IMR-90 (cell line): ENCODE data around the gene SELENOM.

Experiments
- BHLHE40 ChIP-seq: fragments of 150-350 bp; IDR thresholded peaks from 2 replicates; pipeline ENCODE4 v1.6.1; 2016; ENCODE audit warnings: mild to moderate bottlenecking, low read depth, low read length
- CEBPB ChIP-seq: IDR thresholded peaks from 2 replicates; pipeline ENCODE4 v1.6.1; 2012; ENCODE audit warnings: low read depth, low read length, improper control_type of control experiment
- ELK1 ChIP-seq: fragments of 150-350 bp; IDR thresholded peaks from 2 replicates; pipeline ENCODE4 v1.6.1; 2016; ENCODE audit warnings: low read depth, mild to moderate bottlenecking, low read length, moderate library complexity, borderline replicate concordance
- FOS ChIP-seq: fragments of 150-350 bp; IDR thresholded peaks from 2 replicates; pipeline ENCODE4 v1.6.1; 2016; ENCODE audit warnings: low read depth, low read length
- MAFK ChIP-seq: IDR thresholded peaks from 2 replicates; pipeline ENCODE4 v1.6.1; 2012; ENCODE audit warnings: low read depth, low read length, improper control_type of control experiment
- MAZ ChIP-seq: IDR thresholded peaks from 2 replicates; pipeline ENCODE4 v1.6.1; 2012; ENCODE audit warnings: low read depth, mild to moderate bottlenecking, low read length, improper control_type of control experiment, moderate library complexity, borderline replicate concordance
- MXI1 ChIP-seq: IDR thresholded peaks from 2 replicates; pipeline ENCODE4 v1.6.1; 2012; ENCODE audit warnings: low read depth, mild to moderate bottlenecking, low read length, moderate library complexity, borderline replicate concordance
- NFE2L2 ChIP-seq: fragments of 150-350 bp; IDR thresholded peaks from 2 replicates; pipeline ENCODE4 v1.6.1; 2016; ENCODE audit warnings: low read depth, mild to moderate bottlenecking, low read length
- POLR2A ChIP-seq: IDR thresholded peaks from 2 replicates; pipeline ENCODE4 v1.6.1; 2012; ENCODE audit warnings: mild to moderate bottlenecking, low read depth, low read length
- RCOR1 ChIP-seq: IDR thresholded peaks from 2 replicates; pipeline ENCODE4 v1.6.1; 2012; ENCODE audit warnings: mild to moderate bottlenecking, low read length, improper control_type of control experiment; ENCODE audit not compliant: insufficient replicate concordance
- RFX5 ChIP-seq: IDR thresholded peaks from 2 replicates; pipeline ENCODE4 v1.8.0; 2012; ENCODE audit warnings: low read depth, mild to moderate bottlenecking, low read length, moderate library complexity
- SMC3 ChIP-seq: fragments of 150-350 bp; IDR thresholded peaks from 2 replicates; pipeline ENCODE4 v1.6.1; 2016; ENCODE audit warnings: low read depth, mild to moderate bottlenecking, antibody characterized with exemption, low read length, moderate library complexity
- TF ChIP-seq, protein P1 (sequence below): conservative IDR thresholded peaks from 2 replicates; pipeline ENCODE4 v1.5.1; 2012; ENCODE audit warnings: mild to moderate bottlenecking, low read depth, low read length, improper control_type of control experiment
- TF ChIP-seq, protein P2 (sequence below): fragments of 150-350 bp; IDR thresholded peaks from 2 replicates; pipeline ENCODE4 v1.6.1; 2017; ENCODE audit warnings: mild to moderate bottlenecking, antibody characterized with exemption, low read length, low read depth

DNA sequence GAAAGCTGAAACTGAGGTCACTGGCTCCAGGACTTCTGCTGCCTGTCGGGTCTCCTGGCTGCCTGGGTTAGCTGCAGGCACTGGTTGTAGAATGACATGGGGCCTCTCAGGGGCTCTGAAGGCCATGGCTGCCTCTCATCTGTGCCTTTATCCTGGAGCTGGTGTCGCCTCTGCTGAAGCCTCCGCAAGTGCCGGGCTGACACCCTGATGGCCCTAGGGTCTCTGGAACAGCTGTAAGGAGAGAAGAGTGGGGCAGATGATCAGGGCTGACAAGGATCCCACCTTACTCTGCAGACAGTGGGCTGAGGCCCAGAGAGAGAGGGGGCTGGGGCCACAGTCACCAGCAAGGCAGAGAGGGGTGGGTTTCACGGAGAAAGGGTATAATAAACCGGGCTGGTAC, 28.3 kb upstream of the SELENOM start:
- TF ChIP-seq BHLHE40: no peak
- no peak for TF ChIP-seq NFE2L2
- TF ChIP-seq POLR2A: no peak
- TF ChIP-seq, protein P1, sequence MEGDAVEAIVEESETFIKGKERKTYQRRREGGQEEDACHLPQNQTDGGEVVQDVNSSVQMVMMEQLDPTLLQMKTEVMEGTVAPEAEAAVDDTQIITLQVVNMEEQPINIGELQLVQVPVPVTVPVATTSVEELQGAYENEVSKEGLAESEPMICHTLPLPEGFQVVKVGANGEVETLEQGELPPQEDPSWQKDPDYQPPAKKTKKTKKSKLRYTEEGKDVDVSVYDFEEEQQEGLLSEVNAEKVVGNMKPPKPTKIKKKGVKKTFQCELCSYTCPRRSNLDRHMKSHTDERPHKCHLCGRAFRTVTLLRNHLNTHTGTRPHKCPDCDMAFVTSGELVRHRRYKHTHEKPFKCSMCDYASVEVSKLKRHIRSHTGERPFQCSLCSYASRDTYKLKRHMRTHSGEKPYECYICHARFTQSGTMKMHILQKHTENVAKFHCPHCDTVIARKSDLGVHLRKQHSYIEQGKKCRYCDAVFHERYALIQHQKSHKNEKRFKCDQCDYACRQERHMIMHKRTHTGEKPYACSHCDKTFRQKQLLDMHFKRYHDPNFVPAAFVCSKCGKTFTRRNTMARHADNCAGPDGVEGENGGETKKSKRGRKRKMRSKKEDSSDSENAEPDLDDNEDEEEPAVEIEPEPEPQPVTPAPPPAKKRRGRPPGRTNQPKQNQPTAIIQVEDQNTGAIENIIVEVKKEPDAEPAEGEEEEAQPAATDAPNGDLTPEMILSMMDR: no peak
- TF ChIP-seq CEBPB: no peak
- no peak for TF ChIP-seq MAZ
- TF ChIP-seq SMC3: no peak
- TF ChIP-seq, protein P2, sequence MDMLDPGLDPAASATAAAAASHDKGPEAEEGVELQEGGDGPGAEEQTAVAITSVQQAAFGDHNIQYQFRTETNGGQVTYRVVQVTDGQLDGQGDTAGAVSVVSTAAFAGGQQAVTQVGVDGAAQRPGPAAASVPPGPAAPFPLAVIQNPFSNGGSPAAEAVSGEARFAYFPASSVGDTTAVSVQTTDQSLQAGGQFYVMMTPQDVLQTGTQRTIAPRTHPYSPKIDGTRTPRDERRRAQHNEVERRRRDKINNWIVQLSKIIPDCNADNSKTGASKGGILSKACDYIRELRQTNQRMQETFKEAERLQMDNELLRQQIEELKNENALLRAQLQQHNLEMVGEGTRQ: no peak
- no peak for TF ChIP-seq ELK1
- TF ChIP-seq RFX5: no peak
- TF ChIP-seq FOS: no peak
- no peak for TF ChIP-seq MXI1
- TF ChIP-seq RCOR1: no peak
- TF ChIP-seq MAFK: no peak
